ENCODE results near the gene TEX19. TPM values are rescaled to one million over a fixed set of nuclear protein-coding genes. Genes with fewer than 3 reads are reported as not detected.

Gene TEX19
- total and polyA plus RNA-seq, 12 donors = not detected

DNA sequence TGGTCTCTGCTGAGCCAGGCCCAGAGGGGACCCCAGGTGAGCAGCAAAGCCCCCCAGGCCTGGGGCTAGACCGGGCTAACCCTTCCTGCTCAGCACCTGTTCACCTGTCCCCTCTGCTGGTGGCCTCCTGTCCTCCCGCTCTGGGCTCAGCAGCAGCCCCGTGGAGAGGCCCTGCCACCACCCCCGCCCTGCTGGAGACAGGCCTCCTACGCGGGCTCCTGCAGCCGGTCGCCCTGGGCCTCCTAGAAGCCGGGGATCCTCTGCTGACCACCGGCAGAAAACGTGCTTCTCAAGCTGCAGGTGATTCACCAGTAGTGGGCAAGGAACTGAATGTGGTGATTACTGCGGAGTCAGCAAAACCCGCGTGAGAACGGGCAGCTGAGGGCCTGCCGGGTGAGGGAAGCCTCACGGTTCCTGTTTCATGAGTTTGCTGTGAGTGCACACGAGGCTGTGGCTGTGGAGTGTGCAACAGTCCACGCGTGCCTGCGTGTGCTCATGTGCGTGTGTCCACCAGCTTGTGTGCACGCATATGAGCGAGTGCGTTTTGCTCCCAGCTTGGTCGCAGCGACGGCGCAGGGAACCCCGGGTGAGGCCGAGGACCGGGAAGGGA lies 26.3 kb upstream of the TEX19 start:
- peak in 1 of 2 donors; percentile 43 for DNase-seq
- WGBS, 2 donors = 18 to 30% methylated on average over 27 to 32 of the region's 32 CpGs
- Histone ChIP-seq H3K27ac (peak overlapping the region in 5 of 10 donors; percentile 34 to 90 (median 67)), H3K27me3 (peaks cover 0 to 48% (median 26%) of the 10 kb centered on the region in 7 donors), H3K4me1 (peaks cover 19 to 56% (median 47%) of the 10 kb centered on the region in 9 donors), H3K9me3 (no peaks in the 10 kb centered on the region), H3K4me3 (peak overlapping the region; percentile 42 to 82 (median 58)), H3K36me3 (no peaks in the 10 kb centered on the region)
- peak in 6 of 8 donors; percentile 23 to 46 (median 28) for ATAC-seq
- TF ChIP-seq, protein P1, sequence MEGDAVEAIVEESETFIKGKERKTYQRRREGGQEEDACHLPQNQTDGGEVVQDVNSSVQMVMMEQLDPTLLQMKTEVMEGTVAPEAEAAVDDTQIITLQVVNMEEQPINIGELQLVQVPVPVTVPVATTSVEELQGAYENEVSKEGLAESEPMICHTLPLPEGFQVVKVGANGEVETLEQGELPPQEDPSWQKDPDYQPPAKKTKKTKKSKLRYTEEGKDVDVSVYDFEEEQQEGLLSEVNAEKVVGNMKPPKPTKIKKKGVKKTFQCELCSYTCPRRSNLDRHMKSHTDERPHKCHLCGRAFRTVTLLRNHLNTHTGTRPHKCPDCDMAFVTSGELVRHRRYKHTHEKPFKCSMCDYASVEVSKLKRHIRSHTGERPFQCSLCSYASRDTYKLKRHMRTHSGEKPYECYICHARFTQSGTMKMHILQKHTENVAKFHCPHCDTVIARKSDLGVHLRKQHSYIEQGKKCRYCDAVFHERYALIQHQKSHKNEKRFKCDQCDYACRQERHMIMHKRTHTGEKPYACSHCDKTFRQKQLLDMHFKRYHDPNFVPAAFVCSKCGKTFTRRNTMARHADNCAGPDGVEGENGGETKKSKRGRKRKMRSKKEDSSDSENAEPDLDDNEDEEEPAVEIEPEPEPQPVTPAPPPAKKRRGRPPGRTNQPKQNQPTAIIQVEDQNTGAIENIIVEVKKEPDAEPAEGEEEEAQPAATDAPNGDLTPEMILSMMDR (IDR thresholded peaks at IDR 0.05) = no peak
- intact Hi-C loops (cut with DNase I) = no loop called here

DNA sequence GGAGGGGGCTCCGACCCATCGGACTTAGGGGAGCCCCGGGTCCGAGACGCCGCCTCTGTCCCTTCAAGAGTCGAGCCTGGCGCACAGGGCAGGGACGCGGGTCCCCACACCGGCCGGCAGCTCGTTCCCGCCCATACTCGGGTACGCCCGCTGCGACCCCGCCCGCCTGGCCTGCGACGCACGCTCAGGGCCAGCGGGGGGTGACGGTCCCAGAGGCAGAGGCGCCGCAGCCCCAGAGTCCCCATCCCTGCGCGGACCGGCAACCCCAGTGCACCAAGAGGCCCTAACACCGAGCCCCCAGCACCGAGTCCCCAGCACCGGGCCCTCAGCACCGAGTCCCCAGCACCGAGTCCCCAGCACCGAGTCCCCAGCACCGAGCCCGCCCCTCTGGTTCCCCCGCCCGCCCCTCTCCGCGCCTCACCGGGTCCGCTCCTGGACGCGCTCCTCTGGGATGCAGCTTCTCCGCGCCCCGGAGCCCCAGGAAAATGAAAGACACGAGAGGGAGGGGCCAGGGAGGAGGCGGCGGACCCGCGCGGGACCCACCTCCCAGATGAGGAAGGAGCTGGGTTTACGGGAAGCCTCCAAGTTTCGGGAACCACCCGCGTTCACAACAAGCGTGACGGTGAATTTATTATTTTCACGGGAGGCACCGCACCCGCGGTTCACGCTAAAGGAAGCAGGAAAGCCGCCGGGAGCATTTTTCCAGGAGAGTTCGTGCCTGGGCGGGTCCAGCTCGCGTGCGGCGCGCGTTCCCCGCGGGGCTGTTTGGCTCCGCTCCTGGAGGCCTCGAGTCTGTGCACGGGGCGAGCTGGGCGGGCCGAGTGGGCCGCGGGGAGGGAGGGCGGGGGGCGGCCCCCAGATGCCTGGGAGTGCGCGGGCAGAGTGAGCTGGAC lies 25.5 kb upstream of the TEX19 start, which contains the start of gene SECTM1:
Gene SECTM1 (minus strand): TSS at position 488 of the 893 bp plus-strand sequence. CDS start 6,526 bp downstream, outside the sequence.
- peak within 1 kb of the TSS; percentile 42 to 82 (median 58) for H3K4me3 ChIP-seq
- H3K27ac ChIP-seq = peak within 1 kb of the TSS in 9 of 10 donors; percentile 11 to 90 (median 67)
- H3K36me3 ChIP-seq = no peaks in the 10 kb centered on the region
- ATAC-seq = peak; percentile 35 to 61 (median 46)
- H3K4me1 ChIP-seq = peaks cover 19 to 59% (median 47%) of the 10 kb centered on the region in 9 donors
- intact Hi-C loops (cut with DNase I) = no loop called here
- peaks cover 0 to 47% (median 24%) of the 10 kb centered on the region in 7 donors for H3K27me3 ChIP-seq
- peak; percentile 55 to 59 for DNase-seq
- 2 to 3% methylated on average over 71 to 90 of the region's 90 CpGs for WGBS, 2 donors
- H3K9me3 ChIP-seq = no peaks in the 10 kb centered on the region
- TF ChIP-seq, protein P1 (IDR thresholded peaks at IDR 0.05) = no peak

DNA sequence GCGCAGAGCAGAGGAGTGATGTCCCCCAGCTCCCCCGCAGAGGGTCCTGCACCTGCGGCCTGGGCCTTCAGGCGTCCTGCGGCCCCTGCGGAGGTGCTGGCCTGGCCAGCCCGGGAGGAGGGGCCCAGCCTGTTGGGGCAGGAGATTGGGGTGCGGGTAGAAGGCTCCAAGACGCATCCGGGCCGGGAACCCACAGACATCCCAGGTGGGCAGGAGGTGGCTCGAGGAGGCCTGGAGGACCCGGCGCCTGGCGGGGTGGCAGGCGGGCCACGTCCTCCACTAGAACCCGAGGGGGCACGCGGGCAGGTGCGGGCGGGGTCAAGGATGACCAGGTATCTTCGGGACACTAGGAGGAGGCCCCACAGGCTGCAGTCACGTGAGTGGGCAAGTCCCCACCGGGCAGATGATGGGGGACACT lies 24.8 kb upstream of the TEX19 start:
- TF ChIP-seq, protein P1 (IDR thresholded peaks at IDR 0.05) = no peak
- WGBS, 2 donors = 60 to 70% methylated on average over 23 to 25 of the region's 25 CpGs
- peaks cover 19 to 66% (median 54%) of the 10 kb centered on the region in 9 donors for H3K4me1 ChIP-seq
- peak overlapping the region; percentile 42 to 82 (median 58) for H3K4me3 ChIP-seq
- peaks cover 0 to 40% (median 18%) of the 10 kb centered on the region in 7 donors for H3K27me3 ChIP-seq
- no peak for DNase-seq
- intact Hi-C loops (cut with DNase I) = no loop called here
- H3K36me3 ChIP-seq = no peaks in the 10 kb centered on the region
- H3K9me3 ChIP-seq = no peaks in the 10 kb centered on the region
- peak overlapping the region in 9 of 10 donors; percentile 11 to 90 (median 67) for H3K27ac ChIP-seq
- peak in 1 of 8 donors; percentile 9 for ATAC-seq

Data from heart right ventricle (tissue), 16 donors.